ENCODE results near the gene PDE6C. TPM values are rescaled to one million over a fixed set of nuclear protein-coding genes. Genes with fewer than 3 reads are reported as not detected.

PDE6C gene
- polyA plus RNA-seq (2012; ENCODE audit: missing spikeins) = 0.30 TPM

DNA sequence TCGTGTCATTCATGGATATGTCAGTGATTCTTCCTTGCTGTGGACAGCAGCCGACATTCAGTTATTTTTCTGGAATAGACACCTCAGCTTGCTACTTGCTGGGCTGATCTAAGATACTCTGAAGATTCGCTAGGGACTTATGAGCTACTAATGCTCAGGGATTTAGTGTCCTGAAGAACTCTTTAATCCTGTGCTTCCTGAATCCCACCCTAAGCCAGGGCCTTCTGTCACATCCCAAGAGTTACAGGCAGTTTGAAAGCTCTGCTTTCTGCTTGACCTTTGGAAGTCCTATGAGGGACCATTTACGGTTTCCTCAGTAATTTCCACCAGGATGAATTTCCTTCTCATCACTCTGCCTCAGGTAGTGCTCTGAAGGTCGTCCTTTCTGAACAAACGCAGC lies at the start of gene PDE6C:
Gene PDE6C (plus strand): TSS at position 227 of the 400 bp plus-strand sequence. CDS start 189 bp downstream, outside the sequence.
- DNase-seq (ENCODE audit: insufficient read length) = no peak
- no peak for FAIRE-seq
- no peak for TF ChIP-seq POLR2A (IDR thresholded peaks at IDR 0.05; ENCODE audit: low read depth, low read length)
- no peak for TF ChIP-seq TAF1 (IDR thresholded peaks at IDR 0.05; ENCODE audit: borderline replicate concordance, low read depth, low read length)
- TF ChIP-seq POLR2AphosphoS5 (IDR thresholded peaks at IDR 0.05; ENCODE audit: low read depth, low read length) = no peak

DNA sequence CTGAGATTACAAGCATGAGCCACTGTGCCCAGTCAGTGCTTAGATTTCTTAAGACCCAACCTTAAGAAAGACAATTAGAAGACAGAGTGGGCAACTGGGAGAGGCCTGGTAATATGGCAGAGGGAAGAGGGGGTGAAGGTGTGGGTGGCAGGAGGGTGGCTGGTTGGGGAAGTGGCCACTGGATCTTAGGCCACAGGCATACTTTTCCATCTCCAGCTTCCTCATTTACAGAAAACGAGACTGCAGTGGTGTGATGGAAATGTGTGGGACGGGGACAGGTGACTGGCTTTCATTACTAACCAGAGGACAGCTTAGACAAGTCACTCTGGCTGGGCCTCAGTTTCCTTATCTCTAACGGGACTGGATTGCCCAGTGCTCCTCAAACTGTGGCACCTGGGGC lies 46.9 kb upstream of the PDE6C start:
- FAIRE-seq (no peak), DNase-seq (ENCODE audit: insufficient read length) (no peak)
- no peak for TF ChIP-seq POLR2AphosphoS5 (IDR thresholded peaks at IDR 0.05; ENCODE audit: low read depth, low read length)
- no peak for TF ChIP-seq TAF1 (IDR thresholded peaks at IDR 0.05; ENCODE audit: borderline replicate concordance, low read depth, low read length)
- no peak for TF ChIP-seq POLR2A (IDR thresholded peaks at IDR 0.05; ENCODE audit: low read depth, low read length)

DNA sequence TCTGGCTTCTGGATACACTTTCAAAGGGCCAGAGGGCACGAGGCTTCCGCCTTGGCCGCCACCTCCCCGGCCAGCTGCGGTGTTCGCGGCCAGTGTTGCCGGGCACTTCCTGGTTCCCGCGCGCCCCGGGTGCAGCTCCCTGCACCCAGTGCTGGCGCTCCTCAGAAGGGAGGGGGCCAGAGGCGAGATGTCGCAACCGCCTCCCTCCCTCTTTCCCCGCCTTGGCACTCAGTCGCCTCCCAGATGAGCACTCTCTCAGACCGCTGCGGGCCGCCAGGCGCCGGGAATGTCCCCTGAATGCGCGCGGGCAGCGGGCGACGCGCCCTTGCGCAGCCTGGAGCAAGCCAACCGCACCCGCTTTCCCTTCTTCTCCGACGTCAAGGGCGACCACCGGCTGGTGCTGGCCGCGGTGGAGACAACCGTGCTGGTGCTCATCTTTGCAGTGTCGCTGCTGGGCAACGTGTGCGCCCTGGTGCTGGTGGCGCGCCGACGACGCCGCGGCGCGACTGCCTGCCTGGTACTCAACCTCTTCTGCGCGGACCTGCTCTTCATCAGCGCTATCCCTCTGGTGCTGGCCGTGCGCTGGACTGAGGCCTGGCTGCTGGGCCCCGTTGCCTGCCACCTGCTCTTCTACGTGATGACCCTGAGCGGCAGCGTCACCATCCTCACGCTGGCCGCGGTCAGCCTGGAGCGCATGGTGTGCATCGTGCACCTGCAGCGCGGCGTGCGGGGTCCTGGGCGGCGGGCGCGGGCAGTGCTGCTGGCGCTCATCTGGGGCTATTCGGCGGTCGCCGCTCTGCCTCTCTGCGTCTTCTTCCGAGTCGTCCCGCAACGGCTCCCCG lies 45.7 kb upstream of the PDE6C start, which contains the start of gene FFAR4:
Gene FFAR4 (plus strand): TSS at position 231 of the 842 bp plus-strand sequence. CDS start 56 bp downstream, at position 287.
- DNase-seq (ENCODE audit: insufficient read length) (no peak), FAIRE-seq (no peak)
- TF ChIP-seq POLR2A (IDR thresholded peaks at IDR 0.05; ENCODE audit: low read depth, low read length) (no peak), POLR2AphosphoS5 (IDR thresholded peaks at IDR 0.05; ENCODE audit: low read depth, low read length) (no peak), TAF1 (IDR thresholded peaks at IDR 0.05; ENCODE audit: borderline replicate concordance, low read depth, low read length) (no peak)

DNA sequence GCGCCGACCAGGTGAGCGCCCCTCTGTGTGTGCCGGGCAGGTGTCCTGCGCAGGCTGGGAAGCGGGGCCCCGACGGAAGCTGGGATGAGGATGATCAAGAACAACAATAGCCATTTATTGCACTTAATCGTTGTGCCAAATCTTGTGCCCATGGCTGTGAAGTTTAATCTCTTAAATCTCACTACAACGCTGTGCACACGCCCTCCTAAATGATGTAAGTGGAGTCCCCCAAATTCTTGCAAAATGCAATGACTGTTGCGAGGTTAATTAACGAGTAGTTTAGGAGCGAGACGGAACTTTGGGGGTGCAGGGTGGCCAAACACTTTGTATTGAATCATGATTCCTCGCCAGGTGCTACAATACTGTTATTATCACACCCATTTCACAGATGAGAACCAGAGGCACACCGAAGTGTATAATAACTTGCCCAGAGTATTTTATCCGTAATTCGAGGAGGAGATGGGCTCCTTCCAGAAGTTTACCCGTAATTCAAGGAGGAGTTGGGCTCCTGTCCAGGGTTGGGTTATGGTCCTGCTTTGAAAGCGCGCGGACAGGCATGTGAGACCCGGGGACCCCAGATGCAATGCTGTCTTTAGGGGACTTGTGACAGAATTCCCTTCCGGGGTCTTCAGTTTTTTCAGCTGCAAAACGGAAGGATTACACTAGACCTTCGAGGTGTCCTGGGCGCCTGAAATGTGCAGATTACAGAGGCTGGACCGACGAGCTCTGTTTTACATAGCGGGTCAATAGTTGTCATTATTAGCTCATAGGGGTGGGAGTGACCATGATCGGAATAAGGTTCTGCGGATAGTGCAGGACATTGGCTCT lies 44.8 kb upstream of the PDE6C start:
- no peak for DNase-seq (ENCODE audit: insufficient read length)
- no peak for FAIRE-seq
- TF ChIP-seq POLR2AphosphoS5 (IDR thresholded peaks at IDR 0.05; ENCODE audit: low read depth, low read length) (no peak), POLR2A (IDR thresholded peaks at IDR 0.05; ENCODE audit: low read depth, low read length) (no peak), TAF1 (IDR thresholded peaks at IDR 0.05; ENCODE audit: borderline replicate concordance, low read depth, low read length) (no peak)

DNA sequence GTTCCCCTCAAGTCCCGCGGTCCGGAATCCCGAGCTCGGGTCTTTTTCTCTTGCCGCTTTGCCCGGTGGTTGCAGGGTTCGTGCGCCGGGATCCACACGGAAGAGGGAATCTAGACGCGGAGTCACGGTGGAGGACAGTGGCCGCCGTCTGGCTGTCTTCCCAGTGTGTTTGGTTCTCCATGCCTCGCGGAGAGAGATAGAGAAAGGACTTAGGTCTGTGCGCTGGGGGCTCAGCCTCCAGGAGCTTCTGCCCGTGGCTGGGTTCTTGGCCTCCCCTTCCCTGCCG lies 44.3 kb upstream of the PDE6C start:
- no peak for FAIRE-seq
- no peak for TF ChIP-seq POLR2AphosphoS5 (IDR thresholded peaks at IDR 0.05; ENCODE audit: low read depth, low read length)
- TF ChIP-seq TAF1 (IDR thresholded peaks at IDR 0.05; ENCODE audit: borderline replicate concordance, low read depth, low read length) = no peak
- no peak for TF ChIP-seq POLR2A (IDR thresholded peaks at IDR 0.05; ENCODE audit: low read depth, low read length)
- no peak for DNase-seq (ENCODE audit: insufficient read length)

- DNase-seq (ENCODE audit: insufficient read length) (no peak), FAIRE-seq (no peak)
- TF ChIP-seq TAF1 (IDR thresholded peaks at IDR 0.05; ENCODE audit: borderline replicate concordance, low read depth, low read length) = no peak
- no peak for TF ChIP-seq POLR2AphosphoS5 (IDR thresholded peaks at IDR 0.05; ENCODE audit: low read depth, low read length)
- TF ChIP-seq POLR2A (IDR thresholded peaks at IDR 0.05; ENCODE audit: low read depth, low read length) = no peak
Measured at GRCh38 chr10:93570383-93570782, 42.0 kb upstream of the PDE6C start.

DNA sequence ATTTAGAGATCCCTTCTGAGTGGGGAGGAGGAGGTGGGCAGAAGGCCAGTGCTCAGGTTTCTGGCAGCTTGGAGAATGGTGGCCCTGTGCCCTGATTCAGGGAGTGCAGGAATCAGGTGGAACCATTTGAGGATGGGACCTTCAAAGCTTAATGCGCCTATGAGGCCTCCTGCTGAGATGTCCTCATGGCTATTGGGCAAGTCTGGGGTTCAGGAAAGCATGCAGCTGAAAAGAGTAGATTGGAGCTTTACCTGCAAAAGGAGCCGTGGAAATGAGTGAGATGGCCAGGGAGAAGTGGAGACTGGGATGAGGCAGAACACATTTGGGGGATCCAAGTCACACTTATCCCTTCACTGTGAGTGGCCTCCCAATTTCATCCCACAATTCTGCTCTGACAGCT lies 39.7 kb upstream of the PDE6C start:
- no peak for FAIRE-seq
- TF ChIP-seq POLR2A (IDR thresholded peaks at IDR 0.05; ENCODE audit: low read depth, low read length) (no peak), POLR2AphosphoS5 (IDR thresholded peaks at IDR 0.05; ENCODE audit: low read depth, low read length) (no peak), TAF1 (IDR thresholded peaks at IDR 0.05; ENCODE audit: borderline replicate concordance, low read depth, low read length) (no peak)
- no peak for DNase-seq (ENCODE audit: insufficient read length)

- DNase-seq (ENCODE audit: insufficient read length) = no peak
- TF ChIP-seq POLR2A (IDR thresholded peaks at IDR 0.05; ENCODE audit: low read depth, low read length) (no peak), POLR2AphosphoS5 (IDR thresholded peaks at IDR 0.05; ENCODE audit: low read depth, low read length) (no peak), TAF1 (IDR thresholded peaks at IDR 0.05; ENCODE audit: borderline replicate concordance, low read depth, low read length) (no peak)
- no peak for FAIRE-seq
Measured at GRCh38 chr10:93573051-93573909, 39.1 kb upstream of the PDE6C start.

DNA sequence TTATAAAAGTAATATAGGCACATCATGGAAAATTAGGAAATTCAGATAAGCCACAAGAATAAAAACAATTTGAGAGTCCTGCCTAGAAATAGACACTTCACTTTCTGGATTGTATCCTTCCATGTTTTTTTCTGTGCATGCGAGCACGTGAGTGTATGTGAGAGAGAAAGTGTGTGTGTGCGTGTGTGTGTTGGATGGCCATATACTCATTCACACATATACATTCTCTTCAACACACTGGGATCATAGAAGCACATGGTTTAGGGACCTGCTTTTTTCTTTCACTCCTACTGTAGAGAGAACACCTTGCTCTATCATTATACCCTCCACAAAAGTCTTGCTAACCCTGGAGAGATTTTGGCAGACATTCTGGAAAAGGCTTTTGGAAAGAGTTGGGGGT lies 38.4 kb upstream of the PDE6C start:
- FAIRE-seq (no peak), DNase-seq (ENCODE audit: insufficient read length) (no peak)
- TF ChIP-seq POLR2AphosphoS5 (IDR thresholded peaks at IDR 0.05; ENCODE audit: low read depth, low read length) (no peak), POLR2A (IDR thresholded peaks at IDR 0.05; ENCODE audit: low read depth, low read length) (no peak), TAF1 (IDR thresholded peaks at IDR 0.05; ENCODE audit: borderline replicate concordance, low read depth, low read length) (no peak)

- no peak for DNase-seq (ENCODE audit: insufficient read length)
- TF ChIP-seq TAF1 (IDR thresholded peaks at IDR 0.05; ENCODE audit: borderline replicate concordance, low read depth, low read length) (no peak), POLR2A (IDR thresholded peaks at IDR 0.05; ENCODE audit: low read depth, low read length) (no peak), POLR2AphosphoS5 (IDR thresholded peaks at IDR 0.05; ENCODE audit: low read depth, low read length) (no peak)
- FAIRE-seq = no peak
Measured at GRCh38 chr10:93576888-93577287, 35.4 kb upstream of the PDE6C start.

GRCh38 chr10:93577565-93577964 lies 34.8 kb upstream of the PDE6C start:
- no peak for FAIRE-seq
- TF ChIP-seq POLR2AphosphoS5 (IDR thresholded peaks at IDR 0.05; ENCODE audit: low read depth, low read length) (no peak), POLR2A (IDR thresholded peaks at IDR 0.05; ENCODE audit: low read depth, low read length) (no peak), TAF1 (IDR thresholded peaks at IDR 0.05; ENCODE audit: borderline replicate concordance, low read depth, low read length) (no peak)
- DNase-seq (ENCODE audit: insufficient read length) = no peak

Data from GM12892 (cell line).